Measurements from ENCODE around the gene KY. TPM values are rescaled to one million over a fixed set of nuclear protein-coding genes. Genes with fewer than 3 reads are reported as not detected.

The KY gene
- total and polyA plus RNA-seq, 2 experiments from 2014 or later = not detected

GRCh38 chr3:134666052-134666451 is 15.2 kb upstream of the KY start (continued):
- TF ChIP-seq ETS1 (IDR thresholded peaks at IDR 0.05) (no peak), NANOG (IDR thresholded peaks at IDR 0.05; ENCODE audit: borderline replicate concordance) (no peak), ZNF331 (CRISPR knock-in tag; IDR thresholded peaks at IDR 0.05; ENCODE audit: low read depth) (no peak), ZNF114 (CRISPR knock-in tag; IDR thresholded peaks at IDR 0.05) (no peak), EZH2 (IDR thresholded peaks at IDR 0.05; ENCODE audit: low read depth, unreplicated experiment) (no peak)
- TF ChIP-seq, protein P1, sequence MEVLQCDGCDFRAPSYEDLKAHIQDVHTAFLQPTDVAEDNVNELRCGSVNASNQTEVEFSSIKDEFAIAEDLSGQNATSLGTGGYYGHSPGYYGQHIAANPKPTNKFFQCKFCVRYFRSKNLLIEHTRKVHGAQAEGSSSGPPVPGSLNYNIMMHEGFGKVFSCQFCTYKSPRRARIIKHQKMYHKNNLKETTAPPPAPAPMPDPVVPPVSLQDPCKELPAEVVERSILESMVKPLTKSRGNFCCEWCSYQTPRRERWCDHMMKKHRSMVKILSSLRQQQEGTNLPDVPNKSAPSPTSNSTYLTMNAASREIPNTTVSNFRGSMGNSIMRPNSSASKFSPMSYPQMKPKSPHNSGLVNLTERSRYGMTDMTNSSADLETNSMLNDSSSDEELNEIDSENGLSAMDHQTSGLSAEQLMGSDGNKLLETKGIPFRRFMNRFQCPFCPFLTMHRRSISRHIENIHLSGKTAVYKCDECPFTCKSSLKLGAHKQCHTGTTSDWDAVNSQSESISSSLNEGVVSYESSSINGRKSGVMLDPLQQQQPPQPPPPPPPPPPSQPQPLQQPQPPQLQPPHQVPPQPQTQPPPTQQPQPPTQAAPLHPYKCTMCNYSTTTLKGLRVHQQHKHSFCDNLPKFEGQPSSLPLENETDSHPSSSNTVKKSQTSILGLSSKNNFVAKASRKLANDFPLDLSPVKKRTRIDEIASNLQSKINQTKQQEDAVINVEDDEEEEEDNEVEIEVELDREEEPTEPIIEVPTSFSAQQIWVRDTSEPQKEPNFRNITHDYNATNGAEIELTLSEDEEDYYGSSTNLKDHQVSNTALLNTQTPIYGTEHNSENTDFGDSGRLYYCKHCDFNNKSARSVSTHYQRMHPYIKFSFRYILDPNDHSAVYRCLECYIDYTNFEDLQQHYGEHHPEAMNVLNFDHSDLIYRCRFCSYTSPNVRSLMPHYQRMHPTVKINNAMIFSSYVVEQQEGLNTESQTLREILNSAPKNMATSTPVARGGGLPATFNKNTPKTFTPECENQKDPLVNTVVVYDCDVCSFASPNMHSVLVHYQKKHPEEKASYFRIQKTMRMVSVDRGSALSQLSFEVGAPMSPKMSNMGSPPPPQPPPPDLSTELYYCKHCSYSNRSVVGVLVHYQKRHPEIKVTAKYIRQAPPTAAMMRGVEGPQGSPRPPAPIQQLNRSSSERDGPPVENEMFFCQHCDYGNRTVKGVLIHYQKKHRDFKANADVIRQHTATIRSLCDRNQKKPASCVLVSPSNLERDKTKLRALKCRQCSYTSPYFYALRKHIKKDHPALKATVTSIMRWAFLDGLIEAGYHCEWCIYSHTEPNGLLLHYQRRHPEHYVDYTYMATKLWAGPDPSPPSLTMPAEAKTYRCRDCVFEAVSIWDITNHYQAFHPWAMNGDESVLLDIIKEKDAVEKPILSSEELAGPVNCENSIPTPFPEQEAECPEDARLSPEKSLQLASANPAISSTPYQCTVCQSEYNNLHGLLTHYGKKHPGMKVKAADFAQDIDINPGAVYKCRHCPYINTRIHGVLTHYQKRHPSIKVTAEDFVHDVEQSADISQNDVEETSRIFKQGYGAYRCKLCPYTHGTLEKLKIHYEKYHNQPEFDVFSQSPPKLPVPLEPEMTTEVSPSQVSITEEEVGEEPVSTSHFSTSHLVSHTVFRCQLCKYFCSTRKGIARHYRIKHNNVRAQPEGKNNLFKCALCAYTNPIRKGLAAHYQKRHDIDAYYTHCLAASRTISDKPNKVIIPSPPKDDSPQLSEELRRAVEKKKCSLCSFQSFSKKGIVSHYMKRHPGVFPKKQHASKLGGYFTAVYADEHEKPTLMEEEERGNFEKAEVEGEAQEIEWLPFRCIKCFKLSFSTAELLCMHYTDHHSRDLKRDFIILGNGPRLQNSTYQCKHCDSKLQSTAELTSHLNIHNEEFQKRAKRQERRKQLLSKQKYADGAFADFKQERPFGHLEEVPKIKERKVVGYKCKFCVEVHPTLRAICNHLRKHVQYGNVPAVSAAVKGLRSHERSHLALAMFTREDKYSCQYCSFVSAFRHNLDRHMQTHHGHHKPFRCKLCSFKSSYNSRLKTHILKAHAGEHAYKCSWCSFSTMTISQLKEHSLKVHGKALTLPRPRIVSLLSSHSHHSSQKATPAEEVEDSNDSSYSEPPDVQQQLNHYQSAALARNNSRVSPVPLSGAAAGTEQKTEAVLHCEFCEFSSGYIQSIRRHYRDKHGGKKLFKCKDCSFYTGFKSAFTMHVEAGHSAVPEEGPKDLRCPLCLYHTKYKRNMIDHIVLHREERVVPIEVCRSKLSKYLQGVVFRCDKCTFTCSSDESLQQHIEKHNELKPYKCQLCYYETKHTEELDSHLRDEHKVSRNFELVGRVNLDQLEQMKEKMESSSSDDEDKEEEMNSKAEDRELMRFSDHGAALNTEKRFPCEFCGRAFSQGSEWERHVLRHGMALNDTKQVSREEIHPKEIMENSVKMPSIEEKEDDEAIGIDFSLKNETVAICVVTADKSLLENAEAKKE (CRISPR knock-in tag; IDR thresholded peaks at IDR 0.05) = no peak

DNA sequence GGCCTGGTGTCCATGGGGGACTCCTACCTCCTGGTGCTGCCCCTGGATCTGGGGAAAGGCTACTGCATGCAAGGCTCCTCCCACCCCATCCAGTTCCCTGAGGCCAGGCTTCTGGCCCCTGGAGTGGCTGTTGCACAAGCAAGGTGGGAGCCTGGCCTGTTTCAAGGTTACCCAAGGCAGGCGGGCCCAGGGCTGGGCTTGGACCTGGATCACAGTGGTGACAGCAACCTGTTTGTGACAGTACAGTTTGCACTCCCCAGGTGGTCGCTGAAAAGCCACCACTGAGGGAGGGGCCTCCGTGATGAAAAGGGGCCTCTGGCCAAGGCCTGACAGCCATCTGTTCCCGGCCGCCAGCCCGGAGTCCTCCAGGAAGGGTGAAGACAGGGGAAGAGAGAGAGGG is 14.4 kb upstream of the KY start:
- ATAC-seq = peak; percentile 33; the same call in 2 of the 3 replicates
- TF ChIP-seq, protein P1 (CRISPR knock-in tag; IDR thresholded peaks at IDR 0.05) = no peak

More for the DNA sequence above, 14.4 kb upstream of the KY start:
- Histone ChIP-seq H3K27ac (ENCODE audit: low read depth) (no peak overlapping the region), H3K9me2 (ENCODE audit: insufficient read depth) (peaks cover 3% of the 10 kb centered on the region), H4K20me1 (replicated peaks; ENCODE audit: insufficient read depth) (no peaks in the 10 kb centered on the region), H3K4me1 (ENCODE audit: insufficient read depth) (no peaks in the 10 kb centered on the region), H3K27me3 (ENCODE audit: insufficient read depth) (no peaks in the 10 kb centered on the region), H3K79me2 (replicated peaks; ENCODE audit: insufficient read depth) (no peaks in the 10 kb centered on the region), H2AFZ (no peak overlapping the region), H3K4me3 (no peak overlapping the region), H3K4me2 (no peak overlapping the region), H3K36me3 (ENCODE audit: insufficient read depth) (no peaks in the 10 kb centered on the region), H3F3A (replicated peaks; ENCODE audit: low read depth) (no peaks in the 10 kb centered on the region)
- no peak for DNase-seq (ENCODE audit: low spot score)
- Mint-ChIP-seq H3K27me3 (ENCODE audit: insufficient read depth, low read depth, poor library complexity) (peaks cover 6% of the 10 kb centered on the region), H3K27ac (no peak overlapping the region), H3K36me3 (ENCODE audit: low read depth) (no peaks in the 10 kb centered on the region), H3K9me3 (no peaks in the 10 kb centered on the region), H3K4me1 (no peaks in the 10 kb centered on the region; the same call in 2 of the 3 replicates), H3K4me3 (no peak overlapping the region)

Measured in GM23338 (cell line).